GM12865 (cell line): ENCODE measurements around the gene TMTC1.

ENCODE experiments used
- DNase-seq: peaks from one replicate; pipeline ENCODE4 v3.0.0; 2010; ENCODE audit warnings: low read depth
- H3K4me3 ChIP-seq: 2 replicates; pipeline ENCODE4 v1.5.1; 2011; ENCODE audit warnings: mild to moderate bottlenecking, low read depth, low read length, control low read depth
- CTCF ChIP-seq: IDR thresholded peaks from 2 replicates; pipeline ENCODE4 v1.5.1; 2011; ENCODE audit warnings: low read length, control low read depth, low read depth, inconsistent platforms; ENCODE audit not compliant: insufficient read depth; ENCODE audit errors: missing control alignments

The TMTC1 gene

DNA sequence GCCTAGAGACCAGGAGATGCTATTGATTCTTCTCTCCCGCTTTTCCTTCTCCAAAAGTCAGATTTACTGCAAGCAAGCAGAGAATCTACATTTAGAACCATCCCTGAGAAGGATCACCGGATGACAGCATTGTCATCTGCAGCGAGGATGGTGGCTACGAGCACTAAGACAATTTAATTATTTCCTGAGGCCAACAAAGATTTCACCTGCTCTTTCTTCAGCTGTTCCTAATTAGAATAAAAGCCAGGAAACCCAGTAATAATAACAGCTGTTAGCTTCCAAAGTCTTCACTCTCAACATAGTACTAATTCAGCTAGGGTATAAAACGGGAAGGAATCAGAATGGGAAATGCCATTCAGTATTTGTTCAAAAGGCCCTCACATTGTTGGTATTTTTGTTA is 53.3 kb downstream of the TMTC1 start:
- no peak for DNase-seq
- no peak for TF ChIP-seq CTCF
- no peak overlapping the region for H3K4me3 ChIP-seq

- DNase-seq, result no peak
- TF ChIP-seq CTCF, result no peak
- H3K4me3 ChIP-seq, result no peak overlapping the region
Measured at GRCh38 chr12:29728030-29728429, 55.7 kb downstream of the TMTC1 start.

DNA sequence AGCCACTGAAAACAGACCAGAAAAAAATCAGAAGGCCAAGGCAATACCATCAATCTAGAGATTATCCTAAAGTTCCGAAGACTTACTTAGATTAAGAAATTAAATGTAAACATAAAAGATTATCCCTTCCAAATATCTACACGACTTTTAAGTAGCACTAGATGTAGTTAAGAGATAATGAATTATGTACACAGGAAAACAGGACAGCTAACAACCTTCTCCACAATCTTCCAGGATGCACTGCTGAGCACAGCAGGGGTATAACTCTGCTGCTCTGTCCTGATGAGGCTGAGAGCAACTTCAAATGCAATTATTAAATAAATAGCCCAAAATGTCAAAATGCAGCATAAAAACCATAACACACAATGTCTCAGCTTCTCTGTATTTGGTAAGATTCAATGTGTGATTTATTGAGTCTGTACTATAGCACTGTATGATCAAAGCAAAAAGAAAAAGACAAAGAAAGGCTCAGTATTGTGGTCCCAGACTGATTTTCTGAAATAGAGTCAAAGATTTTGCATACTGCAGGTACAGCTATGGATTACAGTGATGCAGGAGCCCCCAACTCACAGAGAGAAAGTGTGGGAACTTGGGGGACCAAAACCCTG is 56.9 kb downstream of the TMTC1 start:
- TF ChIP-seq CTCF, result no peak
- DNase-seq, result no peak
- H3K4me3 ChIP-seq, result no peak overlapping the region

DNA sequence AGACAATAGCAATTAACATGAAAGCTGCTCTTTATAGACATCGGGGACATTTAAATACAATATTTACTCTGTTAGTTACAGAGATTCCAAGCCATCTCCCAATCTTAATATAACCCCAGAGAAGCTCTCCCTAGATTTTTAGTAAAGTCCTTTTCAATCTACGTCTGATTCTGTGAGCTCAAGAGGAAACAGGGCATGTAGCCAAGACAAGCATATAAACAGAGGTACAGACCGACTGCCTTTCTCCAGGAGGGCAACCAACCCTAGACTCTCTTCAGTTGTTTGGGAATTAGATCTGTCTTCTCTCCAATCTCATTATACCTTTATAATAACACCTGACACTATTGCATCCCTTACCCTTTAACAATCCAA is 57.4 kb downstream of the TMTC1 start:
- no peak for DNase-seq
- no peak for TF ChIP-seq CTCF
- H3K4me3 ChIP-seq, result no peak overlapping the region

- DNase-seq, result peak; percentile 62
- H3K4me3 ChIP-seq, result no peak overlapping the region
- no peak for TF ChIP-seq CTCF
Measured at GRCh38 chr12:29725587-29726320, 58.0 kb downstream of the TMTC1 start.

- no peak for DNase-seq
- TF ChIP-seq CTCF, result no peak
- H3K4me3 ChIP-seq, result no peak overlapping the region
Measured at GRCh38 chr12:29722164-29722563, 61.6 kb downstream of the TMTC1 start.

GRCh38 chr12:29719381-29719780 is 64.4 kb downstream of the TMTC1 start:
- H3K4me3 ChIP-seq, result no peak overlapping the region
- no peak for TF ChIP-seq CTCF

More at GRCh38 chr12:29719381-29719780, 64.4 kb downstream of the TMTC1 start:
- no peak for DNase-seq
